Thyroid gland (tissue), 4 donors: ENCODE measurements around the gene EMX1. TPM values are rescaled to one million over a fixed set of nuclear protein-coding genes. Genes with fewer than 3 reads are reported as not detected.

Experiments used
- DNase-seq, 2 donors: peaks; one replicate each; pipeline ENCODE4 v3.0.0-alpha.2; 2019
- H3K27ac ChIP-seq, 3 donors: fragments of 200-600 bp; sonication (generic); 1 replicate in 2 of 3; 2 replicates in 1 of 3; pipeline ENCODE4 v1.5.1; 2016 to 2019; ENCODE audit warnings: mild to moderate bottlenecking in 1 of 3, moderate library complexity in 1 of 3
- H3K27me3 ChIP-seq: fragments of 200-600 bp; sonication (generic); one replicate; pipeline ENCODE4 v1.5.1; 2019
- H3K36me3 ChIP-seq, 2 donors: fragments of 200-600 bp; sonication (generic); one replicate each; pipeline ENCODE4 v1.5.1; 2016 to 2019
- H3K4me1 ChIP-seq, 2 donors: fragments of 200-600 bp; sonication (generic); one replicate each; pipeline ENCODE4 v1.5.1; 2017 to 2019
- H3K4me3 ChIP-seq, 3 donors: fragments of 200-600 bp; sonication (generic); replicated peaks in 1 of 3; 1 replicate in 2 of 3; 2 replicates in 1 of 3; pipeline ENCODE4 v1.5.1; 2016; ENCODE audit warnings: mild to moderate bottlenecking in 1 of 3
- H3K9me3 ChIP-seq: fragments of 200-600 bp; sonication (generic); one replicate; pipeline ENCODE4 v1.5.1; 2017
- POLR2A ChIP-seq, 2 donors: fragments of 450-650 bp; IDR thresholded peaks; one replicate each; pipeline ENCODE4 v1.6.1; 2017; ENCODE audit warnings: antibody characterized with exemption in 2 of 2, mild to moderate bottlenecking in 2 of 2, moderate library complexity in 1 of 2
- WGBS, 2 donors: methylation state at CpG; one replicate each; pipeline ENCODE4 v1.1.5; 2017; 5-methylcytosine and 5-hydroxymethylcytosine counted together
- intact Hi-C: fragments of 100-400 bp; cut with DNase I; formaldehyde crosslinking; loops from one replicate; pipeline ENCODE4 v1.15.1; 2023
- total RNA-seq, 4 donors: library from RNA; depleted of rRNA; stranded (reverse); fragments of >200 nt; gene quantifications; one replicate each; pipeline ENCODE4 v1.2.3, GENCODE V29; 2016
- TF ChIP-seq, protein P1 (sequence below), 6 experiments: fragments of 200-600 bp in 3 of 6; fragments of 450-650 bp in 3 of 6; sonication (generic) in 3 of 6; IDR thresholded peaks; one replicate each; pipeline ENCODE4 v1.5.1; 2016 to 2019; ENCODE audit warnings: antibody characterized with exemption in 6 of 6, mild to moderate bottlenecking in 2 of 6, inconsistent platforms in 1 of 6, moderate library complexity in 1 of 6

EMX1 gene
- total RNA-seq, 4 donors from 2014 or later = 0.22 TPM; not detected in 3

- H3K4me3 ChIP-seq = no peak overlapping the region
- WGBS, 2 donors = 19 to 21% methylated on average over 7 of the region's 7 CpGs
- H3K9me3 ChIP-seq = no peaks in the 10 kb centered on the region
- H3K4me1 ChIP-seq = peaks cover 28 to 35% of the 10 kb centered on the region in 2 donors
- peaks cover 46% of the 10 kb centered on the region for H3K27me3 ChIP-seq
- TF ChIP-seq POLR2A (IDR thresholded peaks at IDR 0.05) = no peak
- TF ChIP-seq, protein P1, sequence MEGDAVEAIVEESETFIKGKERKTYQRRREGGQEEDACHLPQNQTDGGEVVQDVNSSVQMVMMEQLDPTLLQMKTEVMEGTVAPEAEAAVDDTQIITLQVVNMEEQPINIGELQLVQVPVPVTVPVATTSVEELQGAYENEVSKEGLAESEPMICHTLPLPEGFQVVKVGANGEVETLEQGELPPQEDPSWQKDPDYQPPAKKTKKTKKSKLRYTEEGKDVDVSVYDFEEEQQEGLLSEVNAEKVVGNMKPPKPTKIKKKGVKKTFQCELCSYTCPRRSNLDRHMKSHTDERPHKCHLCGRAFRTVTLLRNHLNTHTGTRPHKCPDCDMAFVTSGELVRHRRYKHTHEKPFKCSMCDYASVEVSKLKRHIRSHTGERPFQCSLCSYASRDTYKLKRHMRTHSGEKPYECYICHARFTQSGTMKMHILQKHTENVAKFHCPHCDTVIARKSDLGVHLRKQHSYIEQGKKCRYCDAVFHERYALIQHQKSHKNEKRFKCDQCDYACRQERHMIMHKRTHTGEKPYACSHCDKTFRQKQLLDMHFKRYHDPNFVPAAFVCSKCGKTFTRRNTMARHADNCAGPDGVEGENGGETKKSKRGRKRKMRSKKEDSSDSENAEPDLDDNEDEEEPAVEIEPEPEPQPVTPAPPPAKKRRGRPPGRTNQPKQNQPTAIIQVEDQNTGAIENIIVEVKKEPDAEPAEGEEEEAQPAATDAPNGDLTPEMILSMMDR (IDR thresholded peaks at IDR 0.05) = no peak
- no peaks in the 10 kb centered on the region for H3K36me3 ChIP-seq
- intact Hi-C loops = no loop called here
- H3K27ac ChIP-seq = no peak overlapping the region
- no peak for DNase-seq
These were observed 3.7 kb upstream of the EMX1 start for GRCh38 chr2:72913486-72914205.

GRCh38 chr2:72914206-72914559, 3.1 kb upstream of the EMX1 start:
- intact Hi-C loops = no loop called here
- no peak for TF ChIP-seq POLR2A (IDR thresholded peaks at IDR 0.05)
- TF ChIP-seq, protein P1 (IDR thresholded peaks at IDR 0.05) = no peak
- no peak overlapping the region for H3K27ac ChIP-seq
- no peak overlapping the region for H3K4me3 ChIP-seq
- H3K36me3 ChIP-seq = no peaks in the 10 kb centered on the region
- 5 to 11% methylated on average over 7 of the region's 7 CpGs for WGBS, 2 donors
- no peaks in the 10 kb centered on the region for H3K9me3 ChIP-seq
- DNase-seq = no peak
- H3K4me1 ChIP-seq = peaks cover 30 to 39% of the 10 kb centered on the region in 2 donors
- peaks cover 47% of the 10 kb centered on the region for H3K27me3 ChIP-seq

GRCh38 chr2:72914589-72915319, 2.6 kb upstream of the EMX1 start:
- DNase-seq = no peak
- TF ChIP-seq, protein P1 (IDR thresholded peaks at IDR 0.05) = no peak
- no peak for TF ChIP-seq POLR2A (IDR thresholded peaks at IDR 0.05)
- H3K4me1 ChIP-seq = peaks cover 31 to 40% of the 10 kb centered on the region in 2 donors
- intact Hi-C loops = no loop called here
- H3K27ac ChIP-seq = no peak overlapping the region
- no peaks in the 10 kb centered on the region for H3K9me3 ChIP-seq
- no peak overlapping the region for H3K4me3 ChIP-seq
- 7 to 9% methylated on average over 17 of the region's 17 CpGs for WGBS, 2 donors
- peaks cover 52% of the 10 kb centered on the region for H3K27me3 ChIP-seq
- no peaks in the 10 kb centered on the region for H3K36me3 ChIP-seq

- peak overlapping the region in 1 of 3 donors; percentile 33 for H3K4me3 ChIP-seq
- WGBS, 2 donors = 2 to 3% methylated on average over 20 to 26 of the region's 26 CpGs
- peaks cover 59% of the 10 kb centered on the region for H3K27me3 ChIP-seq
- H3K36me3 ChIP-seq = no peaks in the 10 kb centered on the region
- DNase-seq = no peak
- TF ChIP-seq POLR2A (IDR thresholded peaks at IDR 0.05) = no peak
- TF ChIP-seq, protein P1 (IDR thresholded peaks at IDR 0.05) = no peak
- peaks cover 38 to 46% of the 10 kb centered on the region in 2 donors for H3K4me1 ChIP-seq
- intact Hi-C loops = no loop called here
- no peak overlapping the region for H3K27ac ChIP-seq
- no peaks in the 10 kb centered on the region for H3K9me3 ChIP-seq
These were observed 1.9 kb upstream of the EMX1 start for GRCh38 chr2:72915320-72915906.
